ENCODE results near the gene MAFG. TPM values are rescaled to one million over a fixed set of nuclear protein-coding genes. Genes with fewer than 3 reads are reported as not detected.

MAFG gene
- total and polyA plus RNA-seq, 2 of the 13 experiments (the other 11 are each of a cell fraction or from before 2014, with no cell fraction given) = 14.5 to 20.0 TPM

GRCh38 chr17:81926451-81927151, 934 bp downstream of the MAFG start (continued):
- TF ChIP-seq MAZ (IDR thresholded peaks at IDR 0.05; ENCODE audit: borderline replicate concordance, low read depth, low read length) (peak; percentile 59; the same call in 1 of the 2 replicates), MAZ (CRISPR knock-in tag; IDR thresholded peaks at IDR 0.05; ENCODE audit: low read depth) (peak; percentile 75), HNRNPL (IDR thresholded peaks at IDR 0.05; ENCODE audit: low read depth, low read length) (peak; percentile 86), RFXAP (CRISPR knock-in tag; IDR thresholded peaks at IDR 0.05; ENCODE audit: borderline replicate concordance) (0 out of 2 replicates have a peak, but pooled peaks have one; percentile 52), SOX5 (CRISPR knock-in tag; IDR thresholded peaks at IDR 0.05; ENCODE audit: borderline replicate concordance) (peak; percentile 45; the same call in 1 of the 2 replicates), ZBTB10 (CRISPR knock-in tag; IDR thresholded peaks at IDR 0.05; ENCODE audit: borderline replicate concordance) (peak; percentile 85), RCOR2 (CRISPR knock-in tag; IDR thresholded peaks at IDR 0.05) (no peak), TCF12 (IDR thresholded peaks at IDR 0.05) (no peak), TCF12 (CRISPR knock-in tag; IDR thresholded peaks at IDR 0.05) (no peak), MLXIP (CRISPR knock-in tag; IDR thresholded peaks at IDR 0.05; ENCODE audit: borderline replicate concordance) (no peak), HNF4G (IDR thresholded peaks at IDR 0.05; ENCODE audit: borderline replicate concordance, low read depth, low read length) (peak; percentile 70; the same call in 1 of the 2 replicates), HNF4G (CRISPR knock-in tag; IDR thresholded peaks at IDR 0.05; ENCODE audit: borderline replicate concordance, low read depth) (no peak), SIX1 (CRISPR knock-in tag; IDR thresholded peaks at IDR 0.05; ENCODE audit: borderline replicate concordance) (no peak), ZNF619 (CRISPR knock-in tag; IDR thresholded peaks at IDR 0.05) (0 out of 2 replicates have a peak, but pooled peaks have one; percentile 93), PAXIP1 (CRISPR knock-in tag; conservative IDR thresholded peaks at IDR 0.05) (peak; percentile 72), ZNF616 (CRISPR knock-in tag; IDR thresholded peaks at IDR 0.05; ENCODE audit: low read depth) (no peak), ZNF124 (CRISPR knock-in tag; IDR thresholded peaks at IDR 0.05) (peak; percentile 68), TEAD3 (CRISPR knock-in tag; optimal IDR thresholded peaks at IDR 0.05; ENCODE audit: borderline replicate concordance) (no peak), NCOA1 (CRISPR knock-in tag; IDR thresholded peaks at IDR 0.05) (0 out of 2 replicates have a peak, but pooled peaks have one; percentile 5)

Measured in HepG2 (cell line).